GM12878 (cell line): Measurements from ENCODE around the gene KDSR. TPM values are rescaled to one million over a fixed set of nuclear protein-coding genes. Genes with fewer than 3 reads are reported as not detected.

ENCODE experiments used
- ATAC-seq: fragments of 200-7000 bp; cut with Tn5 transposase; 3 replicates; pipeline ENCODE4 v1.9.1; 2020; ENCODE audit warnings: mild to moderate bottlenecking, moderate library complexity
- BruUV-seq: library from RNA; stranded (reverse); fragments of 400-500 nt; replicated peaks from 2 replicates; lab custom pipeline; 2021; lab: Mats Ljungman, UMichigan
- CTCF ChIA-PET: fragments of 300-600 bp; sonication (Branson Sonifier 250); formaldehyde crosslinking; extraction: SDS; loops from one replicate; lab custom pipeline; 2021; ENCODE audit warnings: inconsistent platforms; lab: Yijun Ruan, JAX
- POLR2A ChIA-PET: fragments of 350-600 bp; formaldehyde crosslinking; extraction: SDS; loops from one replicate; lab custom pipeline; 2021; ENCODE audit warnings: inconsistent platforms; lab: Charles Lee
- RAD21 ChIA-PET: fragments of 300-600 bp; sonication (Branson Sonifier 250); formaldehyde crosslinking; loops from one replicate; lab custom pipeline; 2023; ENCODE audit warnings: antibody characterized with exemption; ENCODE audit not compliant: unreplicated experiment; lab: Charles Lee
- SMC1A ChIA-PET: fragments of 300-600 bp; sonication (Branson Sonifier 250); formaldehyde crosslinking; loops from one replicate; lab custom pipeline; 2023; ENCODE audit not compliant: unreplicated experiment, uncharacterized antibody; lab: Charles Lee
- DNase-seq: peaks from one replicate; pipeline ENCODE4 v3.0.0-alpha.2; 2011; ENCODE audit warnings: low read depth, low spot score
- FAIRE-seq: peaks from 3 replicates; lab custom pipeline; 2011; peaks lifted over from hg19 to GRCh38; lab: Jason Lieb, UNC
- H2AFZ ChIP-seq: 2 replicates; pipeline ENCODE4 v1.6.0; 2011; ENCODE audit warnings: low read depth, low read length, control low read depth; ENCODE audit not compliant: control insufficient read depth
- H3K27ac ChIP-seq: 2 replicates; pipeline ENCODE4 v1.5.1; 2011; ENCODE audit warnings: control low read depth; ENCODE audit not compliant: control insufficient read depth, insufficient read depth
- H3K27me3 ChIP-seq, 2 experiments: replicated peaks in 1 of 2; 2 replicates each; pipeline versions ENCODE4 v1.6.0 to v1.6.1; 2011; ENCODE audit warnings: low read length in 1 of 2; ENCODE audit not compliant: control insufficient read depth in 2 of 2, insufficient read depth in 2 of 2
- H3K36me3 ChIP-seq, 2 experiments: 2 replicates each; pipeline ENCODE4 v1.5.1; 2011; ENCODE audit warnings: low read length in 1 of 2; ENCODE audit not compliant: control insufficient read depth in 2 of 2, insufficient read depth in 2 of 2
- H3K4me1 ChIP-seq: 2 replicates; pipeline ENCODE4 v1.6.1; 2011; ENCODE audit warnings: mild to moderate bottlenecking, low read length, moderate library complexity, mixed read lengths; ENCODE audit not compliant: control insufficient read depth, insufficient read depth
- H3K4me2 ChIP-seq: 2 replicates; pipeline ENCODE4 v1.6.0; 2011; ENCODE audit warnings: control low read depth; ENCODE audit not compliant: control insufficient read depth, insufficient read depth
- H3K4me3 ChIP-seq: fragments of 200-600 bp; sonication (generic); 2 replicates; pipeline ENCODE4 v1.5.1; 2016
- H3K79me2 ChIP-seq: 2 replicates; pipeline ENCODE4 v1.6.0; 2011; ENCODE audit warnings: low read length; ENCODE audit not compliant: control insufficient read depth, insufficient read depth
- H3K9ac ChIP-seq: 2 replicates; pipeline ENCODE4 v1.8.0; 2011; ENCODE audit warnings: low read length, control low read depth, mixed read lengths; ENCODE audit not compliant: control insufficient read depth, insufficient read depth
- H3K9me3 ChIP-seq: replicated peaks from 3 replicates; pipeline ENCODE4 v1.5.1; 2011; ENCODE audit warnings: mild to moderate bottlenecking, low read length; ENCODE audit not compliant: control insufficient read depth, insufficient read depth
- H4K20me1 ChIP-seq: 2 replicates; pipeline ENCODE4 v1.6.0; 2011; ENCODE audit not compliant: control insufficient read depth, insufficient read depth
- ATF7 ChIP-seq: fragments of 450-650 bp; IDR thresholded peaks from 2 replicates; pipeline ENCODE4 v1.6.1; 2016; ENCODE audit warnings: low read depth, mild to moderate bottlenecking
- CREM ChIP-seq: IDR thresholded peaks from 2 replicates; pipeline ENCODE4 v1.6.1; 2014; ENCODE audit warnings: antibody characterized with exemption, low read depth
- FOS ChIP-seq: IDR thresholded peaks from 3 replicates; pipeline ENCODE4 v1.6.1; 2011; ENCODE audit warnings: borderline replicate concordance; ENCODE audit not compliant: insufficient read length; ENCODE audit errors: extremely low read depth
- FOXK2 ChIP-seq: fragments of 450-650 bp; IDR thresholded peaks from 2 replicates; pipeline ENCODE4 v1.6.1; 2017; ENCODE audit warnings: mild to moderate bottlenecking, moderate library complexity
- HDGF ChIP-seq: fragments of 450-650 bp; IDR thresholded peaks from 2 replicates; pipeline ENCODE4 v1.6.1; 2016; ENCODE audit warnings: antibody characterized with exemption
- NFYA ChIP-seq: IDR thresholded peaks from 2 replicates; pipeline ENCODE4 v1.6.1; 2011; ENCODE audit warnings: low read depth, mild to moderate bottlenecking, low read length, improper control_type of control experiment, borderline replicate concordance
- NRF1 ChIP-seq: conservative IDR thresholded peaks from 2 replicates; pipeline ENCODE4 v1.6.1; 2011; ENCODE audit warnings: mild to moderate bottlenecking, low read depth, low read length, improper control_type of control experiment
- RAD21 ChIP-seq: IDR thresholded peaks from 2 replicates; pipeline ENCODE4 v1.6.1; 2011; ENCODE audit warnings: mild to moderate bottlenecking, low read depth, low read length, moderate library complexity; ENCODE audit not compliant: insufficient read depth
- RB1 ChIP-seq: fragments of 450-650 bp; formaldehyde crosslinking; IDR thresholded peaks from 2 replicates; pipeline ENCODE4 v1.6.1; 2017; ENCODE audit warnings: mild to moderate bottlenecking, borderline replicate concordance
- SMARCA5 ChIP-seq: fragments of 450-650 bp; IDR thresholded peaks from 2 replicates; pipeline ENCODE4 v1.6.1; 2017; ENCODE audit warnings: mild to moderate bottlenecking
- STAT3 ChIP-seq: IDR thresholded peaks from 2 replicates; pipeline ENCODE4 v1.6.1; 2011; ENCODE audit warnings: low read depth, low read length, improper control_type of control experiment
- WGBS: methylation state at CpG from one replicate; pipeline ENCODE4 v1.1.6; 2016; ENCODE audit warnings: low lambda C conversion rate; ENCODE audit not compliant: insufficient replicate concordance, insufficient coverage; ENCODE audit errors: missing lambda C conversion rate; 5-methylcytosine and 5-hydroxymethylcytosine counted together
- in situ Hi-C: fragments of 300-500 bp; cut with MboI; formaldehyde crosslinking; loops from 9 replicates; pipeline ENCODE4 v1.14.3; 2018; ENCODE audit warnings: mixed read lengths
- intact Hi-C: fragments of 100-400 bp; cut with micrococcal nuclease; formaldehyde crosslinking; loops from one replicate; pipeline ENCODE4 v1.14.2; 2022; ENCODE audit not compliant: unreplicated experiment
- polyA plus RNA-seq, 11 experiments: library from polyadenylated mRNA; depleted of rRNA in 4 of 11; unstranded in 6 of 11; stranded (reverse) in 5 of 11; fragments of >200 nt; fragmentation: Nextera tagmentation in 4 of 11; fragmentation: Illumina TruSeq in 1 of 11; extraction: Ambion mirVana in 4 of 11; extraction: Trizol in 1 of 11; gene quantifications; 1 replicate in 1 of 11; 2 replicates in 10 of 11; pipeline versions ENCODE4 v1.2.1 to v1.2.3, GENCODE V29; 2011 to 2016; ENCODE audit warnings: inconsistent platforms in 2 of 11, missing spikeins in 2 of 11, low read depth in 1 of 11
- total RNA-seq, 4 experiments: library from RNA; depleted of rRNA in 3 of 4; stranded (reverse); fragments of >200 nt in 3 of 4; fragmentation: Illumina TruSeq in 1 of 4; extraction: Trizol in 1 of 4; gene quantifications; 2 replicates each; pipeline versions ENCODE4 v1.2.1 to v1.2.3, GENCODE V29; 2013 to 2021
- TF ChIP-seq, protein P1 (sequence below): fragments of 450-650 bp; IDR thresholded peaks from 2 replicates; pipeline ENCODE4 v1.6.1; 2017; ENCODE audit warnings: mild to moderate bottlenecking, moderate library complexity
- TF ChIP-seq, protein P2 (sequence below): IDR thresholded peaks from 2 replicates; pipeline ENCODE4 v1.6.1; 2011; ENCODE audit warnings: mild to moderate bottlenecking, low read depth, low read length, moderate library complexity; ENCODE audit not compliant: insufficient replicate concordance
- TF ChIP-seq, protein P3 (sequence below): IDR thresholded peaks from 2 replicates; pipeline ENCODE4 v1.6.1; 2012; ENCODE audit warnings: low read length, inconsistent platforms
- TF ChIP-seq, protein P4 (sequence below): fragments of 450-650 bp; formaldehyde crosslinking; IDR thresholded peaks from 2 replicates; pipeline ENCODE4 v1.4.0; 2020; ENCODE audit warnings: mild to moderate bottlenecking, moderate library complexity

Gene KDSR
- total and polyA plus RNA-seq, 10 of the 15 experiments (the other 5 are each of a cell fraction or from before 2014, with no cell fraction given) = 5.2 to 25.9 (median 14.3) TPM

DNA sequence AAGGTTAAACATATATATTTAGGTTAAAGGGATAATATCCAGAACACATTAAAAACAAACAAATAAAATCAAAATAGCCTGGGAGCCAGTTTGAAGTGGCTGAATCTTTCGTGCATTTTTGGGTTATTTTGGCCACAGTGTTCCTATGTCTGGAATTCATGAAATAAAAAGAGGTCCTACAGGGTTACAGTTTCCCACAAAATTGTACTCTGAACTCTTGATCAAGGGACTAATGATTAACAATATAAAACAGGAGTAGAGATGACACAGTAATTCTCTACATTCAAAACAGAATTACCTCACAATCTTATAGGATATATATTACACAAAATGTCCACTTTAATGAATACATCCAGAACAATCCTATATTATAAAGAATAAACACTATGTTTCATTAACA lies 30.3 kb upstream of the KDSR start:
- FAIRE-seq = no peak
- TF ChIP-seq NRF1 = no peak
- no peak for TF ChIP-seq FOXK2
- no peak for TF ChIP-seq HDGF
- TF ChIP-seq RAD21 = no peak
- TF ChIP-seq, protein P1, sequence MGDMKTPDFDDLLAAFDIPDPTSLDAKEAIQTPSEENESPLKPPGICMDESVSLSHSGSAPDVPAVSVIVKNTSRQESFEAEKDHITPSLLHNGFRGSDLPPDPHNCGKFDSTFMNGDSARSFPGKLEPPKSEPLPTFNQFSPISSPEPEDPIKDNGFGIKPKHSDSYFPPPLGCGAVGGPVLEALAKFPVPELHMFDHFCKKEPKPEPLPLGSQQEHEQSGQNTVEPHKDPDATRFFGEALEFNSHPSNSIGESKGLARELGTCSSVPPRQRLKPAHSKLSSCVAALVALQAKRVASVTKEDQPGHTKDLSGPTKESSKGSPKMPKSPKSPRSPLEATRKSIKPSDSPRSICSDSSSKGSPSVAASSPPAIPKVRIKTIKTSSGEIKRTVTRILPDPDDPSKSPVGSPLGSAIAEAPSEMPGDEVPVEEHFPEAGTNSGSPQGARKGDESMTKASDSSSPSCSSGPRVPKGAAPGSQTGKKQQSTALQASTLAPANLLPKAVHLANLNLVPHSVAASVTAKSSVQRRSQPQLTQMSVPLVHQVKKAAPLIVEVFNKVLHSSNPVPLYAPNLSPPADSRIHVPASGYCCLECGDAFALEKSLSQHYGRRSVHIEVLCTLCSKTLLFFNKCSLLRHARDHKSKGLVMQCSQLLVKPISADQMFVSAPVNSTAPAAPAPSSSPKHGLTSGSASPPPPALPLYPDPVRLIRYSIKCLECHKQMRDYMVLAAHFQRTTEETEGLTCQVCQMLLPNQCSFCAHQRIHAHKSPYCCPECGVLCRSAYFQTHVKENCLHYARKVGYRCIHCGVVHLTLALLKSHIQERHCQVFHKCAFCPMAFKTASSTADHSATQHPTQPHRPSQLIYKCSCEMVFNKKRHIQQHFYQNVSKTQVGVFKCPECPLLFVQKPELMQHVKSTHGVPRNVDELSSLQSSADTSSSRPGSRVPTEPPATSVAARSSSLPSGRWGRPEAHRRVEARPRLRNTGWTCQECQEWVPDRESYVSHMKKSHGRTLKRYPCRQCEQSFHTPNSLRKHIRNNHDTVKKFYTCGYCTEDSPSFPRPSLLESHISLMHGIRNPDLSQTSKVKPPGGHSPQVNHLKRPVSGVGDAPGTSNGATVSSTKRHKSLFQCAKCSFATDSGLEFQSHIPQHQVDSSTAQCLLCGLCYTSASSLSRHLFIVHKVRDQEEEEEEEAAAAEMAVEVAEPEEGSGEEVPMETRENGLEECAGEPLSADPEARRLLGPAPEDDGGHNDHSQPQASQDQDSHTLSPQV = no peak
- no peak for TF ChIP-seq FOS
- TF ChIP-seq SMARCA5 = no peak
- TF ChIP-seq, protein P2, sequence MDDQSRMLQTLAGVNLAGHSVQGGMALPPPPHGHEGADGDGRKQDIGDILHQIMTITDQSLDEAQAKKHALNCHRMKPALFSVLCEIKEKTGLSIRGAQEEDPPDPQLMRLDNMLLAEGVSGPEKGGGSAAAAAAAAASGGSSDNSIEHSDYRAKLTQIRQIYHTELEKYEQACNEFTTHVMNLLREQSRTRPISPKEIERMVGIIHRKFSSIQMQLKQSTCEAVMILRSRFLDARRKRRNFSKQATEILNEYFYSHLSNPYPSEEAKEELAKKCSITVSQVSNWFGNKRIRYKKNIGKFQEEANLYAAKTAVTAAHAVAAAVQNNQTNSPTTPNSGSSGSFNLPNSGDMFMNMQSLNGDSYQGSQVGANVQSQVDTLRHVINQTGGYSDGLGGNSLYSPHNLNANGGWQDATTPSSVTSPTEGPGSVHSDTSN = no peak
- TF ChIP-seq, protein P3, sequence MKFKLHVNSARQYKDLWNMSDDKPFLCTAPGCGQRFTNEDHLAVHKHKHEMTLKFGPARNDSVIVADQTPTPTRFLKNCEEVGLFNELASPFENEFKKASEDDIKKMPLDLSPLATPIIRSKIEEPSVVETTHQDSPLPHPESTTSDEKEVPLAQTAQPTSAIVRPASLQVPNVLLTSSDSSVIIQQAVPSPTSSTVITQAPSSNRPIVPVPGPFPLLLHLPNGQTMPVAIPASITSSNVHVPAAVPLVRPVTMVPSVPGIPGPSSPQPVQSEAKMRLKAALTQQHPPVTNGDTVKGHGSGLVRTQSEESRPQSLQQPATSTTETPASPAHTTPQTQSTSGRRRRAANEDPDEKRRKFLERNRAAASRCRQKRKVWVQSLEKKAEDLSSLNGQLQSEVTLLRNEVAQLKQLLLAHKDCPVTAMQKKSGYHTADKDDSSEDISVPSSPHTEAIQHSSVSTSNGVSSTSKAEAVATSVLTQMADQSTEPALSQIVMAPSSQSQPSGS = no peak
- TF ChIP-seq, protein P4, sequence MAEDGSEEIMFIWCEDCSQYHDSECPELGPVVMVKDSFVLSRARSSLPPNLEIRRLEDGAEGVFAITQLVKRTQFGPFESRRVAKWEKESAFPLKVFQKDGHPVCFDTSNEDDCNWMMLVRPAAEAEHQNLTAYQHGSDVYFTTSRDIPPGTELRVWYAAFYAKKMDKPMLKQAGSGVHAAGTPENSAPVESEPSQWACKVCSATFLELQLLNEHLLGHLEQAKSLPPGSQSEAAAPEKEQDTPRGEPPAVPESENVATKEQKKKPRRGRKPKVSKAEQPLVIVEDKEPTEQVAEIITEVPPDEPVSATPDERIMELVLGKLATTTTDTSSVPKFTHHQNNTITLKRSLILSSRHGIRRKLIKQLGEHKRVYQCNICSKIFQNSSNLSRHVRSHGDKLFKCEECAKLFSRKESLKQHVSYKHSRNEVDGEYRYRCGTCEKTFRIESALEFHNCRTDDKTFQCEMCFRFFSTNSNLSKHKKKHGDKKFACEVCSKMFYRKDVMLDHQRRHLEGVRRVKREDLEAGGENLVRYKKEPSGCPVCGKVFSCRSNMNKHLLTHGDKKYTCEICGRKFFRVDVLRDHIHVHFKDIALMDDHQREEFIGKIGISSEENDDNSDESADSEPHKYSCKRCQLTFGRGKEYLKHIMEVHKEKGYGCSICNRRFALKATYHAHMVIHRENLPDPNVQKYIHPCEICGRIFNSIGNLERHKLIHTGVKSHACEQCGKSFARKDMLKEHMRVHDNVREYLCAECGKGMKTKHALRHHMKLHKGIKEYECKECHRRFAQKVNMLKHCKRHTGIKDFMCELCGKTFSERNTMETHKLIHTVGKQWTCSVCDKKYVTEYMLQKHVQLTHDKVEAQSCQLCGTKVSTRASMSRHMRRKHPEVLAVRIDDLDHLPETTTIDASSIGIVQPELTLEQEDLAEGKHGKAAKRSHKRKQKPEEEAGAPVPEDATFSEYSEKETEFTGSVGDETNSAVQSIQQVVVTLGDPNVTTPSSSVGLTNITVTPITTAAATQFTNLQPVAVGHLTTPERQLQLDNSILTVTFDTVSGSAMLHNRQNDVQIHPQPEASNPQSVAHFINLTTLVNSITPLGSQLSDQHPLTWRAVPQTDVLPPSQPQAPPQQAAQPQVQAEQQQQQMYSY = no peak
- no peak for TF ChIP-seq RB1
- TF ChIP-seq NFYA = no peak
- no peak for TF ChIP-seq ATF7
- TF ChIP-seq STAT3 = no peak
- TF ChIP-seq CREM = no peak

More for the DNA sequence above, 30.3 kb upstream of the KDSR start:
- Histone ChIP-seq H3K27ac (no peak overlapping the region), H3K4me3 (no peak overlapping the region), H2AFZ (no peak overlapping the region), H4K20me1 (no peaks in the 10 kb centered on the region), H3K9me3 (no peaks in the 10 kb centered on the region), H3K9ac (no peak overlapping the region), H3K27me3 (no peaks in the 10 kb centered on the region), H3K4me1 (no peaks in the 10 kb centered on the region), H3K36me3 (peaks cover 1 to 31% of the 10 kb centered on the region in 2 experiments), H3K79me2 (no peaks in the 10 kb centered on the region), H3K4me2 (no peak overlapping the region)
- ATAC-seq = no peak
- DNase-seq = no peak
- ChIA-PET RAD21 (no interaction called here), POLR2A (no interaction called here), SMC1A (no interaction called here), CTCF (interaction anchor here (0.6 to 1.6 kb wide), 2 partner anchors 17 to 164 kb away, joined by 4 to 5 read pairs; no protein-coding TSS in a partner anchor)
- 100% methylated on average over 1 of the region's 1 CpG for WGBS
- intact Hi-C loops (no loop called here), in situ Hi-C loops (no loop called here)
- TSS peak; percentile 36 for BruUV-seq
